Sigmoid colon (tissue), 7 donors: ENCODE results near the gene DSCAML1. TPM values are rescaled to one million over a fixed set of nuclear protein-coding genes. Genes with fewer than 3 reads are reported as not detected.

Experiments
- DNase-seq: peaks from one replicate; pipeline ENCODE4 v3.0.0-alpha.2; 2019
- H3K27ac ChIP-seq, 4 donors: fragments of 200-600 bp; sonication (generic); one replicate each; pipeline ENCODE4 v1.5.1; 2016 to 2019; ENCODE audit warnings: mild to moderate bottlenecking in 1 of 4
- H3K27me3 ChIP-seq, 3 donors: fragments of 200-600 bp; sonication (generic); one replicate each; pipeline ENCODE4 v1.5.1; 2019; ENCODE audit warnings: mild to moderate bottlenecking in 1 of 3
- H3K36me3 ChIP-seq, 4 donors: fragments of 200-600 bp; sonication (generic); one replicate each; pipeline ENCODE4 v1.5.1; 2016 to 2019
- H3K4me1 ChIP-seq, 4 donors: fragments of 200-600 bp; sonication (generic); one replicate each; pipeline ENCODE4 v1.5.1; 2017 to 2019
- H3K4me3 ChIP-seq, 4 donors: fragments of 200-600 bp; sonication (generic); one replicate each; pipeline ENCODE4 v1.5.1; 2017 to 2019; ENCODE audit warnings: mild to moderate bottlenecking in 2 of 4, moderate library complexity in 1 of 4
- H3K9me3 ChIP-seq, 4 donors: fragments of 200-600 bp in 3 of 4; sonication (generic) in 3 of 4; one replicate each; pipeline versions ENCODE4 v1.5.1 to v1.6.1; 2013 to 2019
- CTCF ChIP-seq, 4 experiments: fragments of 450-650 bp in 3 of 4; fragments of 200-600 bp in 1 of 4; IDR thresholded peaks; one replicate each; pipeline ENCODE4 v1.5.1; 2016 to 2019; ENCODE audit warnings: antibody characterized with exemption in 4 of 4, mild to moderate bottlenecking in 3 of 4, moderate library complexity in 2 of 4
- EP300 ChIP-seq, 4 donors: sonication (generic); formaldehyde crosslinking; IDR thresholded peaks; one replicate each; pipeline ENCODE4 v1.6.1; 2017; ENCODE audit warnings: antibody characterized with exemption in 4 of 4
- POLR2A ChIP-seq, 2 donors: fragments of 450-650 bp; IDR thresholded peaks; one replicate each; pipeline ENCODE4 v1.6.1; 2016; ENCODE audit warnings: antibody characterized with exemption in 2 of 2, mild to moderate bottlenecking in 2 of 2, moderate library complexity in 2 of 2
- POLR2AphosphoS5 ChIP-seq, 4 donors: sonication (generic); formaldehyde crosslinking; IDR thresholded peaks; one replicate each; pipeline ENCODE4 v1.6.1; 2017; ENCODE audit warnings: antibody characterized with exemption in 4 of 4
- WGBS, 2 donors: extraction: QIAGEN DNeasy Blood & Tissue Kit; methylation state at CpG; one replicate each; pipeline ENCODE4 v1.1.7; 2013; 5-methylcytosine and 5-hydroxymethylcytosine counted together
- intact Hi-C: fragments of 100-400 bp; cut with DNase I; formaldehyde crosslinking; loops from one replicate; pipeline ENCODE4 v1.15.1; 2023
- polyA plus RNA-seq, 3 donors: library from polyadenylated mRNA; stranded (reverse); fragments of 200-250 nt; gene quantifications; one replicate each; pipeline ENCODE4 v1.2.3, GENCODE V29; 2013
- total RNA-seq, 4 donors: library from RNA; depleted of rRNA; stranded (reverse); fragments of >200 nt; gene quantifications; one replicate each; pipeline ENCODE4 v1.1.0, GENCODE V29; 2016
- donor health status: healthy with polysubstance abuse.
- donor health status: Bipolar disorder and iron deficiency.
- donor health status: healthy.

DSCAML1 gene
- total and polyA plus RNA-seq, 7 donors: under 0.01 to 7.5 (median 1.2) TPM

GRCh38 chr11:117838901-117839300 lies 41.9 kb upstream of the DSCAML1 start:
- WGBS, 2 donors: 66 to 80% methylated on average over 8 of the region's 8 CpGs
- intact Hi-C loops: no loop called here
- H3K36me3 ChIP-seq: peaks cover 25 to 81% (median 38%) of the 10 kb centered on the region in 4 donors
- H3K4me3 ChIP-seq: no peak overlapping the region
- DNase-seq: no peak
- H3K4me1 ChIP-seq: peaks cover 0 to 18% (median 13%) of the 10 kb centered on the region in 4 donors
- H3K27me3 ChIP-seq: no peaks in the 10 kb centered on the region
- H3K27ac ChIP-seq: no peak overlapping the region
- no peaks in the 10 kb centered on the region for H3K9me3 ChIP-seq
- TF ChIP-seq POLR2AphosphoS5 (IDR thresholded peaks at IDR 0.05) (no peak), EP300 (IDR thresholded peaks at IDR 0.05) (no peak), POLR2A (IDR thresholded peaks at IDR 0.05) (no peak), CTCF (IDR thresholded peaks at IDR 0.05) (no peak)

GRCh38 chr11:117837791-117838190 lies 40.8 kb upstream of the DSCAML1 start:
- H3K9me3 ChIP-seq: no peaks in the 10 kb centered on the region
- H3K4me1 ChIP-seq: peaks cover 0 to 17% (median 3%) of the 10 kb centered on the region in 4 donors
- H3K27ac ChIP-seq: no peak overlapping the region
- peaks cover 25 to 84% (median 38%) of the 10 kb centered on the region in 4 donors for H3K36me3 ChIP-seq
- intact Hi-C loops: no loop called here
- H3K27me3 ChIP-seq: no peaks in the 10 kb centered on the region
- TF ChIP-seq POLR2AphosphoS5 (IDR thresholded peaks at IDR 0.05) (no peak), CTCF (IDR thresholded peaks at IDR 0.05) (no peak), POLR2A (IDR thresholded peaks at IDR 0.05) (no peak), EP300 (IDR thresholded peaks at IDR 0.05) (no peak)
- DNase-seq: peak; percentile 40
- 78 to 84% methylated on average over 8 of the region's 8 CpGs for WGBS, 2 donors
- H3K4me3 ChIP-seq: no peak overlapping the region

- H3K27ac ChIP-seq: no peak overlapping the region
- DNase-seq: peak; percentile 56
- intact Hi-C loops: no loop called here
- no peak for TF ChIP-seq CTCF (IDR thresholded peaks at IDR 0.05)
- no peak for TF ChIP-seq EP300 (IDR thresholded peaks at IDR 0.05)
- no peak for TF ChIP-seq POLR2AphosphoS5 (IDR thresholded peaks at IDR 0.05)
- peaks cover 0 to 12% (median under 1%) of the 10 kb centered on the region in 4 donors for H3K4me1 ChIP-seq
- H3K36me3 ChIP-seq: peaks cover 25 to 82% (median 37%) of the 10 kb centered on the region in 4 donors
- WGBS, 2 donors: 77 to 82% methylated on average over 18 of the region's 18 CpGs
- no peaks in the 10 kb centered on the region for H3K27me3 ChIP-seq
- H3K9me3 ChIP-seq: no peaks in the 10 kb centered on the region
- H3K4me3 ChIP-seq: no peak overlapping the region
Measured at GRCh38 chr11:117837070-117837776, 40.2 kb upstream of the DSCAML1 start.

GRCh38 chr11:117836077-117836960 lies 39.3 kb upstream of the DSCAML1 start:
- DNase-seq: peak; percentile 61
- WGBS, 2 donors: 87 to 93% methylated on average over 14 of the region's 14 CpGs
- peaks cover 0 to under 1% (median 0%) of the 10 kb centered on the region in 3 donors for H3K27me3 ChIP-seq
- peaks cover 0 to 12% (median 0%) of the 10 kb centered on the region in 4 donors for H3K4me1 ChIP-seq
- H3K9me3 ChIP-seq: no peaks in the 10 kb centered on the region
- no peak overlapping the region for H3K27ac ChIP-seq
- intact Hi-C loops: no loop called here
- no peak overlapping the region for H3K4me3 ChIP-seq
- peaks cover 21 to 73% (median 31%) of the 10 kb centered on the region in 4 donors for H3K36me3 ChIP-seq
- TF ChIP-seq POLR2A (IDR thresholded peaks at IDR 0.05) (no peak), POLR2AphosphoS5 (IDR thresholded peaks at IDR 0.05) (no peak), EP300 (IDR thresholded peaks at IDR 0.05) (no peak), CTCF (IDR thresholded peaks at IDR 0.05) (no peak)
